ENCODE data around the gene PRELID2.
"Not testable (repeated sequence)": the region's sequence is repeated elsewhere in the genome, so short reads cannot be mapped to it uniquely, and the experiment has no call there.

The PRELID2 gene

DNA sequence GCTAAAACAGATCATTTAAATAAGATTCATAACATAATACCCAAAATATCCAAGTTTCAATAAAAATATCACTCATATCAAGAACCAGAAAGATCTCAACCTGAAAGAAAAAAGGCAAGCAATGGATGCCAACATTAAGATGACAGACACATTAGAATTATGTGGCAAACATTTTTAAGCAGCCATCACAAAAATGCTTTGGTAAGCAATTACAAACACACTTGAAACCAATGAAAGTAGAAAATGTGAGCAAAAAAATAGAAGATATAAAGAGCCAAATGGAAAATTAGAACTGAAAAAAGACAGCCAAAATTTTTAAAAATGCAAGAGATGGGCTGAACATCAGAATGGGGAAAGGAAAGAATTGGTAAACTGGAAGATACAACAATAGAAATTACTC lies 96.9 kb downstream of the PRELID2 start:
- no peak for DNase-seq

DNA sequence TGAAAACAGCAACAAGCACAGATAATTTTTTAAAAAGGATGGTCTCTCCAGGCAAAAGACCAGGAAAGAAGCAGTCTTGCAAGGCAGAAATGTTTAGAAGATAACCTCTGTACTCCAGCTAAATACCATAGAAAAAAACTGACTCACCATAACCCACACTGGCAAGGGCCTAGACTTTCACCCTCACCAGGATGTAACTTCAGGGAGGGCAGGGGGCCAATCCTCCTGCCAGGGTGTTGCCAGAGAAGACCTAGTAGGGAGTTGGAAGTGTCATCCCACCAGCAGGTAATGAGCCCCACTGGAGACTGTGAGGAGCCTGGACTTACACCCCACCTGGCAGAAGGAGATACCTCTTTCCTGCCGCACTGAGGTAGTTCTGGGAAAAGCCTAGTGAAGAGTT lies 97.6 kb downstream of the PRELID2 start:
- DNase-seq: no peak

DNA sequence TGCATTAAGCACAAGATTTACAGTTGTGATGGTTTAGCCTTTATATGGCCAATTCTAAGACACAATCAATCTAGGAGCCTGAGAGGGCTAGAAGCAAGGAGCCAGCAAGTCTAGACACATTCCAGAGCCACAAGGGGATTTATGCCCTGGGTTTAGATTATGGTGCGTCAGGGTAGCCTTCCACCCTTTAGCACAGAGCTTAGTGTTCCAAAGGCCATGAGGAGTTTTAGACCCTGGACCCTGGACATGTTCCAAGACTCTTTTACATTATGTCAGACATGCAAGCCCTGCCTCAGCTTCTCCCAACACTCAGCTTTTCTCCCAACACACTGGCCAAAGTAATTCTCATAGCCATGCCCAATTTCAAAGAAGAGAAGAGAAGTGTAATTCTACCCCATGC lies 105.2 kb downstream of the PRELID2 start:
- not testable (repeated sequence) for DNase-seq

DNA sequence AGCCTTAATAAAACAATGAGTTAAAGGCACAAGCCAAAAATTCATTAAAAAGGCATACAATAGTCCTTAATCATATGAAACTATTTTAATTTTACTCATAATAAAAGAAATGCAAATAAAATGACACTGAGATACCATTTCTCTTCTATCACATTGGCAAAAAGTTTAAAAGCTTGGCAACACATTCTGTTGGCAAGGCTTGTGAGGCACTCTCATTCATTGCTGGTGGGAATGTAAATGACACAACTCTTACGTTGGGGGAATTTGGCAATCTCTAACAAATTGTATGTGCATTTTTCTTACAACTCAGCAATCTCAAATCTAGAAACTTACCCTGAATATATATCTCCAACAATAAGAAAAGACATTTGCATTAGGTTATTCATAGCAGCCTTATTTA lies 111.6 kb downstream of the PRELID2 start:
- no peak for DNase-seq

DNA sequence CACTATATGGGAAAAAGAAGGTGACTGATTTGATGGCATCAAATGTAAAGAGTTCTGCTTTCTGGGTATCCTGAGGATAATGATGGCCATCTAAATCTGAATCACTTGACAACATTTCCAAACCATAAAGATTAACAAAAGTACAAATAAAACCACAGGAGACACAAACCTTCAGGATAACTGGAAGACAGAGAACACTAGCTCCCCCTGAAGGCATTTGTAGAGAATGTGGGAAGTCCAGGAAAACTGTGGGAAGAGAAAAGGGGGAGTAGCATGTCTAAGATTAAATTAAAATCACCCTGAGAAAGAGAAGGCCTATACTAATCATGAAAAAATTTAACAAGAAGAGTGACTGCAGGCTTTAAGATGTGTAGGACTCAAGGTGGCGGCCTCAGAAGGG lies 116.2 kb downstream of the PRELID2 start:
- no peak for DNase-seq

DNA sequence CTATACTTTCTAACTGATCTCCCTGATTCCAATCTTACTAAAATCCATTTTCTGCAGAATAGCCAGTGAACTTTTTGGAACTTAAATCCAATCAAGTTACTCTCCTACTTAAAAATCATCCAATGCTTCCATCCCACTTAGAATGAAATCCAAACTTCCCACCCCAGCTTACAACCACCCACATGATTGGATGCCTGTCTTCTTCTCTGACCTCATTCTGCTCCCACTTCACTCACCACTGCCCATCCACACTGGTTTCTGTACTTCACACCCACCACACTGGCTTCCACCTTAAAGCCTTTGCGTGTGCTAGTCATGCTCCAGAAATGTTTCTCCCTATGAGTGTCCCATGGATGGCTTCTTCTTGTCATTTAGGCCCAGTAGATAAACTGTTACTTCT lies 119.7 kb downstream of the PRELID2 start:
- no peak for DNase-seq

DNA sequence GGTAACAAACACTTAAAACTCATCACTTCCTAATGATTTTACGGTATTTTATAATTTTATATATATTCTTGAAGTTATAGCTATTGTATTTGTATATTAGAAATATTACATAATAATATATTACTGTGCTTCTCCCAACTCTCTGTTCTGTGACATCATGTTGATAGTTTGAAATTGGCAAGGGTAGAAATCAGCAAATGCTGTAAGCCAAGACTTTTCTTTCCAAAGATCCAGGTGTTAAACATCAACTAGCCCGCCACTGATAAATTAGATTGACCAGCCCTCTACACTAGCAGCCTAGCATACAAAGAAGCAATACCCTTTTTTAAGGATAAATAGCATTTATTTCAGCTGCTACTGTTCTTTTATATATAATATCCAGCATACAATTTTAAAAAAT lies 122.9 kb downstream of the PRELID2 start:
- no peak for DNase-seq

DNA sequence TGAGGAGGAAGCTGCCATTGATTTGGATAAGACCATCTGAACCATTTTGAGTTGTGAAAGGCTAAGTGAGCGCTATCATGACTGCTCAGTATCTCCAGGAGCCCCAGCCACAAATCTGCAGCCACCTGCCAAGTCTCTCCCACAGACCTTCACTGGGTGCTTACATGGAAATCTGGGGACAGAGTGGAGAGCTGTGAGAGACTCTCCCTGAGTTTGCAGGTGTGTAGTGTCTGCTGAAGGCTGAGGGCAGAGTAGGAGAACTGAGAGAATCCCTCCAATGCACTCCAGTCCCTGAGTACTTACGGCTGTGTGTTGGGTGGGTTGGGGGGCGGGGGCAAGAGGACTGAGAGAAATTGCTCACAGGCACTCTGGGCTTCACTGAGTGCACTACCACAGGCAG lies 123.7 kb downstream of the PRELID2 start:
- DNase-seq: no peak

Measured in stimulated activated CD8-positive, alpha-beta memory T cell treated with anti-CD3 and anti-CD28 coated beads, Interleukin-4, amount 100 ng/mL, for 48 hours (primary cell).